SIG-M5 treated with dmso at 0.1 percent for 504 hours (cell line): ENCODE measurements around the gene TMEM213.
A peak's percentile ranks its signal among the peaks of the same experiment; 100 is the strongest.

Source experiments
- DNase-seq: peaks from one replicate; lab custom pipeline; 2025; ENCODE audit not compliant: unreplicated experiment; lab: John Stamatoyannopoulos, UW

Gene TMEM213

GRCh38 chr7:138872576-138872975 lies 74.8 kb downstream of the TMEM213 start:
- no peak for DNase-seq

DNA sequence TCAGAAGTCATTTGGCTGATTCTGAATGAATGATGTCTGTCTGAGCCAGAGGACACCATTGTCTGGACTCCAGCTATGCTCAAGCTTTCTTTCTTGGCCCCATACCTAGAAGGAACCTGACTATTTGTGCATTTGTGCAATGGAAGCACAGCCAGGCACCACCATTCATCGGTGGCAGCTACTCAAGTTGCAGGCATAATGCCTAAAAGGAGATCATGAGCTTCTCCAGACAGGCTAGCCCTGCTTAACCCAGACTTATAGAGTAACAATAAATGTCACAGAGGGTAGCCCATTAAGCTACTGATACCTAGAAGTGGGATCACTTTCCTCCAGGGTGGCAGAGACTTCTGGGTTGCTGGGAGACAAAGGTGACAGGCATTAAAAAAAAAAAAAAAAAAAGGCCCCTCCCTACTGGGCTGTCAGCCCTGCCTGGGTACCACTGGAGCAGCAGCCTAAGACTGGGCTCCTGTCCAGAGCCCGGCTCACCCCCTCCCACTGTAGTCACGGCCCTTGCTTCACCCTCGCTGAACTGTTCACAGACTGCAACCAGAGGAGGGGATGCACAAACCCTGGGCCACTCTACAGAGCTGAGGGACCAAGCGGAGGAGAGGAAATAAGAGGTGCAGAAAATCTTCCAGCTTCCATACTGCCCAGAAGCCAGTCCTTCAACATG lies 75.6 kb downstream of the TMEM213 start:
- no peak for DNase-seq

DNA sequence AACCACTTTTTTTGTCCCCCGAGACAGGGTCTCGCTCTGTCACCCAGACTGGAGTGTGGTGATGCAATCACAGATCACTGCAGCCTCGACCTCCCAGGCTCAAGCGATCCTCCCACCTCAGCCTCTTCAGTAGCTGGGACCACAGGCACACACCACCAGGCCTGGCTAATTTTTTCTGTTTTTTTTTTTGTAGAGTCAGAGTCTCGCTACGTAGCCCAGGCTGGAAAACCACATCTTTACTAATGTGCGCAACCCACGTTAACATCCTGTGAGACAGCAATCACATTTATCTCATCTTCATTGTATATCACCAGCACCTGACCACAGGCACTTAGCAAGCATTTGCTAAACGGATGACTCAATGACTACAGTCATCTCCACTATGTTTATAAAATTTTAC lies 78.0 kb downstream of the TMEM213 start:
- DNase-seq: no peak

DNA sequence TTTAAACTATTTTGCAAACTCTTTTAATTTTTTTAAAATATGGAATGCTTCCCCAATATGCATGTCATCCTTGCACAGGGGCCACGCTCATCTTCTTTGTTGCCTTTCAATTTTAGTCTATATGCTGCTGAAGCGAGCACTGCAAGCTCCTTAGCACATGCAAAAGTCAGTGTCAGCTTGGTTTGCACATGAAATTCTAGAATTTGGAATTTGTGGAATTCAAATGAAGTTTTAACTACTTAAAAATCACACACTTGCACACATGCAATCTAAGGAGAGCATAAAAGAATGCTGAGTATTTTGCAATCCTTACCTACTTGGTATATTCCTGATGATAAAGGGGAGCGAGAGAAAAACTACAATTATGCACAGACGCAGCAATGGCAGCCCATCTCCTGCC lies 78.5 kb downstream of the TMEM213 start:
- DNase-seq: no peak

DNA sequence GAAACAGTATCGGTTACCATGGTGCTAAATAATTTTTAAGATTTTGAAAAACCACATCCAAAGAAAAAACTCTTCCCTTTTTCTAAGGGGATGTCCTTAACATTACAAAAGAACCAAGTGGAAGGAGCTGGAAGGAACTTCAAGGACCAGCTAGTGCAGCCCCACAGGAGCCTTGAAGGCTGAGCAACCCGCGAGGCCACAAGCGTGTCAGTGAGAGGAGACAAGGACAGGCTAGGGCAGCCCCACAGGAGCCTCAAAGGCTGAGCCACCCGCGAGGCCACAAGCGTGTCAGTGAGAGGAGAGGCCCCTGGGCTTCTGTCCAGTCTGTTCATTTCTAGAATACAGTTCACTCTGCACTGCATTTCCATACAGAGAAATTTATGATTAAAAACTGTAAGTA lies 80.3 kb downstream of the TMEM213 start:
- no peak for DNase-seq

GRCh38 chr7:138878856-138879255 lies 81.1 kb downstream of the TMEM213 start:
- DNase-seq: no peak

GRCh38 chr7:138879356-138879755 lies 81.6 kb downstream of the TMEM213 start:
- DNase-seq: no peak

DNA sequence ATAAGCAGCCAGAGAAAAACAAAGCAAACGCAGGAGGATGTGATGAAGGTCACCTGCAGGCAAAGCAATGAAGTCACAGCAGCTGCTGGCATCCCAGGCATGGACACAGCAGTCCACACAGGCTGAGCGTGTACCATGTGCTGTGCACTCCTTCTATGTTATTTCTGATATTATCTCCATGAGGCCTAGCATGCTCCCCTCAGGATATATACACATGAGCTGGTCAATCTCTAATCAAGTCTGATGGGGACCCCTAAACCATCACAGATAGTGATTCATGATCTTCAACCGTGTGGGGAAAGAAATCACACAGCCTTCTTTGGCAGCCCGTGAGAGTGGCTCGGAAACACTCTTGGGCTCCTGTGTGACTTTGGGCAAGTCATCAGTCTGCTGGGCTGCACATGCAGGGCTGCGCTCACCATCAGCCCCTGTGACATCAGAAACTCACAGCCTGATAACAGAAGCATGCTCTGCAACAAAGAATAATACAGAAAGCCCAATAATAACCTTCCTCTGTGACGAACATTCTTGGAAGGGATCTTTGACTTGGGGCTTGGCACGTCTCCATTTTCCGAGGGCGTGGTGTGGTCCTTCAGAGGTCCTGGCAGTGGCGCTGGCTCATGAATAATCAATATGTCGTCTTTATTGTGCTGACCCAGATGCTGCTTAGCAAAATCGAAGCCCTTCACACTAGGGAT lies 83.2 kb downstream of the TMEM213 start:
- DNase-seq: no peak

DNA sequence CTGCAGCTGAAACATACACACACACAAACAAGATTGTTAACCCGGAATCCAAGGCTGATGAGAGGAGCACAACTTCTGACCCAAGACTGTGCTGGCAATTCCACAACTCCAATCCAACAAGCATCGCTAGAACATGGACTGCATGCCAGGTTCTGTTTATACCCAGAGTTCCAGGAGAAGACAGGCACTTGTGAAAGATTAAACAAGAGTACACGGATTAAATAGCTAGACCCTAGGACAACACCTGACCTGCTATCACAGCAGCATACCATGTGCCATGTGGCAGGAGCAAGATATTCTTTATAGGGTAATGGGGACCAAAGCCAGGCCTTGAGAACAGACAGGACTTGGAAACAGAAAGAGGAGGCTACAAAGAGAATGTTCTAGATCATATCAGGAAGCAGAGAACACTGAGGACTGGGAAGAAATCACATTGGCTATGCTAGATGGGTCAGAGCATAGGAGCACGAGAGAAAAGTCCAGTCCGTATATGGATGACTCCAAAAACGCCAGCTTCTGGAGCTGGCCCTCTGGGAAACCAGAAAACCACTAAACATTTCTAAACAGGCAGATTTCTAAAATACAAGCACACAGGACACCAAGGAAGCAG lies 83.9 kb downstream of the TMEM213 start:
- no peak for DNase-seq

GRCh38 chr7:138882249-138882648 lies 84.5 kb downstream of the TMEM213 start:
- DNase-seq: no peak

DNA sequence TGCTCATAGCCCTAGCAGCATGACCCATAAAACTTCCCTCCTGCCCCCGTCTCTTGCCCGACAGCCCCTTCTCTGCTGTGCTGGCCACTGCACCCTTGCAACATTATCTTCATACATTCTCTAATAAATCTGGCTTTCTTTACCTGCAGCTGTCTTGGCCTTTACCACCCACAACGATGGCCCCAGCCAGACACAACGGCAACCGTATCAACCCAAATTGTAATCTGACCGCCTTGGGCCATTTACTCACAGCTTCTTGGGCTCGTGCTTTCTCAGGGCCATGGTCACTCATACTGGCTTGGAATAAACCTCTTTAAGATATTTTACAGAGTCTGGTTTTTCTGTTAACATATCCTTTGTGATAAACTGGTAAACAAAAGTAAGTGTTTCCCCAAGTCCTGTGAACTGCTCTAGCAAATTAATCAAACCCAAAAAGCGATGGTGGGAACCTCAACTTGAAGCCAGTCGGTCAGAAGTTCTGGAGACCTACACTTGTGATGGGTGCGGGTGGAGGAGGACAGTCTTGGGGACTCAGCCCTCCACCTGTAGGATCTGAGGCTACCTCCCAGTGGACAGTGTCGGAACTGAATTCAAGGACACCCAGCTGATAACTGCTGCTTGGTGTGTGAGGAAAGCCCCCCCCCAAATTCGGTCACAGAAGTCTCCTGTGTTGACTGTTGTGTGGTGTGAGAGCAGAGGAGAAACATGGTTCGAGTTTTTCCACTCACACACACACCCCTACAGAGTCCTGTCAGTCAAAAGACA lies 87.8 kb downstream of the TMEM213 start:
- DNase-seq: no peak

DNA sequence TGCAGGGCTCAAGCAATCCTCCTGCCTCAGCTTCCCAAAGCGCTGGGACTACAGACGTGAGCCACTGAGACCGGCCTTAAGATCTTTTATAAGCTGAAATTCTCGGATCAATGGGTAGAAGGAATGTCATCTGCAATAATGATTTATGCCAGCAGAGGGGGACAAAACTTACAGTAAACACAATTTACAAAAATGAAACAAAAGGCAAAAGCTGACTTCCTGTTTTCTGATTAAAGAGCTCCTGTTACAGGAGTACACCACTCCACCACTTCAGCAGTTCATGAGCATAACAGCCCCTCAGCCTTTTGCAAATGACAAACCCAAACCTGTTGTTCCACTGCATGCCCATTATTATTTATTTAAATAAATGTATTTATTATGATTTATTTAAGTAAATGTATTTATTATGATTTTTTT lies 88.7 kb downstream of the TMEM213 start:
- peak; percentile 86 for DNase-seq

GRCh38 chr7:138887085-138887710 lies 89.4 kb downstream of the TMEM213 start:
- DNase-seq: no peak
